ENCODE measurements around the gene PAQR7.

- TF ChIP-seq CTCF (IDR thresholded peaks at IDR 0.05; ENCODE audit: low read length) (no peak), EZH2 (IDR thresholded peaks at IDR 0.05; ENCODE audit: borderline replicate concordance, low read length) (no peak)
These were observed 13.9 kb downstream of the PAQR7 start for GRCh38 chr1:25861316-25862286.

Data from OCI-LY1 (cell line).